NB4 (cell line): ENCODE measurements around the gene ELOVL1.
A peak's percentile ranks its signal among the peaks of the same experiment; 100 is the strongest.

Experiments
- MYC ChIP-seq: IDR thresholded peaks from 2 replicates; pipeline ENCODE4 v1.6.1; 2011; ENCODE audit warnings: low read depth, low read length
- POLR2A ChIP-seq: IDR thresholded peaks from 2 replicates; pipeline ENCODE4 v1.6.1; 2011; ENCODE audit warnings: mild to moderate bottlenecking; ENCODE audit not compliant: insufficient read length; ENCODE audit errors: extremely low read depth
- TF ChIP-seq, protein P1 (sequence below): IDR thresholded peaks from one replicate; pipeline ENCODE4 v1.5.1; 2012; ENCODE audit warnings: low read depth, low read length
- TF ChIP-seq, protein P2 (sequence below): IDR thresholded peaks from 2 replicates; pipeline ENCODE4 v1.6.1; 2011; ENCODE audit warnings: low read depth, low read length

DNA sequence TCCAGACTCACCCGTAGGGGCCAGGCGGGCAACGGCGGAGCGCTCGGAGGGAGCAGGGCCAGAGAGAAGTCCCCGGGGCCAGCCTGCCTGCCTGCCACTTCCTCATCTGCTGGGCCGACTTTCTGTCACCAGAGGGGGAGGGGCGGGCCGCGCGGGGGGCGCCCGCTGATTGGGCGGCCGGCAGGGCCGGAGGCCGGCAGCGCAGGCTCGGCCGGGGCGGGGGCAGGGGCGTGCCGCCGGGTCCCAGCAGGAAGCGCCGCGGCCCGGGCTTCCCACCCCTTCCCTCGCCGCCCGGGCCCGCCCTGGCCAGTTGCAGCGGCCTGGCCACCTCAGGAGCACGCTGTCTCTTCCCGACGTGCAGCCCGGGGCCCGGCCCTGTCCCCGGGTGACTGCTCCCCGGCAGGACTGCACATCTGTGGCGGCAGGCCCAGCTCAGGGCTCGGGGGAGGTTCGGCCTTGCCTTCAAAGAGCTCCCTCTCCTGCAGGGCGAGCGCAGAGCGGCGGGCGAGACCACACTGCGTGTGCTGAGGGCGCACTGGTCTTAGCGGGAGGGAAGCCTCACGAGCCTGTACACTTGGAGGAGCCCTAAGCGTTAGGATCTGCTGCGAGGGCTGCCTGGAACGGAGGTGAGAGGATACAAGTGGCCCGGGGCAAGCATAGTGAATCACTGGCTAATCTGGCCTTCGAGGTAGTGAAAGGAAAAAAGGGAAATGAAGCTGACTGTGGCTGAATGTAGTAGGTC lies at the start of gene ELOVL1:
- TF ChIP-seq, protein P1, sequence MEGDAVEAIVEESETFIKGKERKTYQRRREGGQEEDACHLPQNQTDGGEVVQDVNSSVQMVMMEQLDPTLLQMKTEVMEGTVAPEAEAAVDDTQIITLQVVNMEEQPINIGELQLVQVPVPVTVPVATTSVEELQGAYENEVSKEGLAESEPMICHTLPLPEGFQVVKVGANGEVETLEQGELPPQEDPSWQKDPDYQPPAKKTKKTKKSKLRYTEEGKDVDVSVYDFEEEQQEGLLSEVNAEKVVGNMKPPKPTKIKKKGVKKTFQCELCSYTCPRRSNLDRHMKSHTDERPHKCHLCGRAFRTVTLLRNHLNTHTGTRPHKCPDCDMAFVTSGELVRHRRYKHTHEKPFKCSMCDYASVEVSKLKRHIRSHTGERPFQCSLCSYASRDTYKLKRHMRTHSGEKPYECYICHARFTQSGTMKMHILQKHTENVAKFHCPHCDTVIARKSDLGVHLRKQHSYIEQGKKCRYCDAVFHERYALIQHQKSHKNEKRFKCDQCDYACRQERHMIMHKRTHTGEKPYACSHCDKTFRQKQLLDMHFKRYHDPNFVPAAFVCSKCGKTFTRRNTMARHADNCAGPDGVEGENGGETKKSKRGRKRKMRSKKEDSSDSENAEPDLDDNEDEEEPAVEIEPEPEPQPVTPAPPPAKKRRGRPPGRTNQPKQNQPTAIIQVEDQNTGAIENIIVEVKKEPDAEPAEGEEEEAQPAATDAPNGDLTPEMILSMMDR = peak; percentile 12
- TF ChIP-seq POLR2A (peak; percentile 71), MYC (peak; percentile 37)
- TF ChIP-seq, protein P2, sequence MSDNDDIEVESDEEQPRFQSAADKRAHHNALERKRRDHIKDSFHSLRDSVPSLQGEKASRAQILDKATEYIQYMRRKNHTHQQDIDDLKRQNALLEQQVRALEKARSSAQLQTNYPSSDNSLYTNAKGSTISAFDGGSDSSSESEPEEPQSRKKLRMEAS = peak; percentile 41
